Activated T-helper 1 cell treated with anti-CD3 and anti-CD28 coated beads, Interleukin-2, amount 50 U/mL, for 16 hours (primary cell): ENCODE results near the gene HES7.

Experiments used
- DNase-seq, 2 donors: peaks; one replicate each; pipeline ENCODE4 v3.0.0-alpha.2; 2020; ENCODE audit warnings: low read depth in 1 of 2, low spot score in 1 of 2

The HES7 gene

DNA sequence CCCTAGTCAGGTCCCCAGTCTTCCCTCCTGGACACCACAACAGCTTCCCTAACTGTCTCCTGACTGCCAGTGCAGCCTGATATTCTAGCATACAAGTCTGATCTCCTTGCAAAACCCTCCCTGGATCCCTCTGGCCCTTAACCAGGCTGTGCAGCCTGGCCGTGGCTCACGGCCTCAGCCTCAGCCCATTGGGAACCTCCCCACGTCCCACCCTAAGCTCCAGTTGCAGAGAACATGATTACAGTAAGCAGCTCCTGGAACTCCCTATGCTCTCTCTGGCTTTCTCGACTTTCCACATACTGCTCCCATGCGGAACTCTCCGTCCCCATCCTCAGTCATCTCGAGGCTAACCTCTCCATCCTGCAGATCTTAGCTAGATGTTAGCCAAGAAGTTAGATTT is 49.4 kb downstream of the HES7 start:
- DNase-seq: no peak

DNA sequence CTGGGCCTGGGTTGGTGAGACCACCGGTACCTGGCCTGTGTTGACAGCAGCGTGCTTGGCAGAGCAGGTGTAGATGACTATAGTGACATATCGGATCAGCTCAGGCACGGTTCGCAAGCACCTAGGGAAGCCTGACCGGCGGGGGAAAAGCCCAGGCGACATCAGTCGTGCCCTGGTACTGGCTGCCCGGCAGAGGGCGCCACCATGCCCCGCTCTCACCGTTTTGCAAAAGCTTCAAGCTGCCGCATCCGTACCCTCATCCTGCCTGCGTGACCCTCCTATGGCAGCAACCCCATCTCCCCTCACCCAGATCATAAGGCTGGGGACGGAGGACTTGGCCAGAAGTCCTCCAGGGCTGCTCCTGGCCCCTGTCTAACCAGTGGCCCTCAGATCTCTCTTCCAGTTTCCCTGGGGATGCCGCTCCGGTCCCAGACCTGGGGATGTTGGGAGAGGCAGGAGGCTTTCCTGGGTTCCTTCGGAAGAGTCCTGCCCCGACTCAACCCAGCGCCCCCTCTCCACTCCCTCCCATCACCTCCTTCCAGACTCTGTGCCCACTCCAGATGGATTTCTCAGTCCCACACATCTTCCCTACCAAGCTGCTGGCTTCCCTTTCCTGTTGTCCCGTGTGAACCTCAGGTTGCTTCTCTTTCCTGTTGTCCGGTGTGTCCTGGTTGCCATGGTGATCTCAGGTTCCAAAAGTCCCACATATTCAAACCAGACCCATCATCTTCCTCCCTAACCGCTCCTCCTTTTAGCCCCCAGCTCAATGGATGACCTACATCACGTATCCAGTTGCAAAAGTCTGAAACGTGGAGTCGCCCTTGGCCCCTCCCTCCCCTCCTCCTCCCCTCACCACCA is 50.0 kb downstream of the HES7 start:
- peak; percentile 73 to 79 for DNase-seq

DNA sequence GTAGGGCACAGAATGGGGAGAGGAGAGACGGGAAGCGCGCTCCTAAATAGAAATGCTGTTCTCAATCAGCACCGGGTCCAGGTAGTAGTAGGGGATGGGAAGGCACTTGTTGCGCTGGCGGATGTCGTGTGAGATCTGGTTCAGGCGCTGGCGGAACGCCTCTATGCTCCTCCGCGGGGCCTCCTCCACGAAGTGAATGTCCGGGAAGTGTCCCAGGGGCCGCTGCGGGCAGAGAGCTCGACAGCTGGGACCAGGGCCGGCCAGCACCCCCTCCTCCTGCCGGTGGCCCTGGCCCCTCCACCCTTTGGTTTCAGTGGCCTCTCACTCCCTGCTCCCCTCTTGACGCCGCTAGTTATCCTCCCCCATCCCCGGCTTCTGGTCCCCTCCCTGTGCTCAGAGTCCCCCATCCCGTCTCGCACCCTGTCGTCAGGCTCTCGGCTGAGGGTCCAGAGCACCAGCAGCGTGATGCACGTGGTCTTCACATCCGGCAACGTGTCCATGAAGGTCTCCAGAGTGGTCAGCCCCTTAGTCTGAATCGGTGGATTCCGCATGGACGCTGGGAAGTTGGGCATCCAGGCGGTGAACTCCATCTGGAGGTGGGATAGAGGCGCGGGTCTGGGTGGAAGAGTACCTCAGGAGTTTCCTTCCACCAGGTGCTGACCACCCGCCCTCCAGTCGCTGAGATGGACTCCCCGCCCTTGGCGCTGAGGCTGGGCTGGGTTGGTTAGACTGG is 51.0 kb downstream of the HES7 start:
- no peak for DNase-seq

DNA sequence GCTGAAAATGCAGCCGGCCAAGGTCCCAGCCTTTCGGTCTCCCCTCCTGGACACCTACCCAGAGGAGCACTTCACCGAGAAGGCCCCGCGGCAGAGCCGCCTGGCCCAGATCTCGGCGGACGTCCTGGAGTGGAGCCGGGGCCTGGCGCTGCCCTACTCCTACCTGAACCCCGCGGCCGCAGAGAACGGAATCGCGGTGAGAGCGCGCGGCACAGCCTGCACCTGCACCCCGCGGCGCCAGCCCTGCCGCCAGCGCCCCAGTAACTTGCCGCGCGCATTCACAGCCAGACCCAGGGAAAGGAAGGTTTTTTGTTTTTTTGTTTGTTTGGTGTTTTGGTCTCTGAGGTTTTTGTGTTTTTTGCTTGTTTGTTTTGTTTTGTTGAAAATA is 51.6 kb downstream of the HES7 start:
- no peak for DNase-seq

DNA sequence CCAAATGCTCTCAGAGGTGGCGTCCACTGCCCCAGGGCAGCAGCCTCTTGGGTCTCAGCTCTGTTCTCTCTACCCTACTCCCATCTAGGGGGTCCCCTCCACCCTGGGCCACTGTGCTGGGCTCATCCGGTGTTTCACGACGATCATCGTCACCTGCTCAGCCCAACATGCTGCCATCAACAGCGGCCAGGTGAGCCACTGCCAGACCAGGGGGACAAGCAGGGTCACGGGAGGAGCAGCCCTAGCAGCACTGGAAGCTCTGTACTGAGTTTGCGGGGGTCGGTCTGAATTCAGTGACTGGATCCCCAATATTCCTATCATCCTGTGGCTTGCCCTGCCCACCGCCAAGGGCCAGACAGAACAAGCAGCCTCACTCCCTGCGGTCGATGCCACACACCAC is 52.4 kb downstream of the HES7 start:
- no peak for DNase-seq
